Activated CD4-positive, alpha-beta memory T cell treated with anti-CD3 and anti-CD28 coated beads for 36 hours (primary cell): Measurements from ENCODE around the gene CARD18. TPM values are rescaled to one million over a fixed set of nuclear protein-coding genes. Genes with fewer than 3 reads are reported as not detected.

ENCODE experiments used
- CTCF ChIA-PET: fragments of 350-600 bp; sonication (Branson Sonifier 250); formaldehyde crosslinking; loops from one replicate; lab custom pipeline; 2021; ENCODE audit warnings: antibody characterized with exemption, inconsistent platforms; lab: Charles Lee
- POLR2A ChIA-PET: fragments of 350-600 bp; sonication (Branson Sonifier 250); formaldehyde crosslinking; loops from one replicate; lab custom pipeline; 2021; ENCODE audit warnings: antibody characterized with exemption; lab: Charles Lee
- DNase-seq: peaks from one replicate; pipeline ENCODE4 v3.0.0-alpha.2; 2020
- H3K27ac Mint-ChIP-seq: one replicate; pipeline ENCODE4 v1.8.0; 2021; ENCODE audit warnings: mixed read lengths
- H3K27me3 Mint-ChIP-seq: one replicate; pipeline ENCODE4 v1.8.0; 2021; ENCODE audit warnings: mixed read lengths
- H3K36me3 Mint-ChIP-seq: one replicate; pipeline ENCODE4 v1.8.0; 2021; ENCODE audit warnings: mixed read lengths
- H3K4me1 Mint-ChIP-seq: one replicate; pipeline ENCODE4 v1.8.0; 2021; ENCODE audit warnings: low read depth, mixed read lengths
- H3K4me3 Mint-ChIP-seq: one replicate; pipeline ENCODE4 v1.8.0; 2021; ENCODE audit warnings: mild to moderate bottlenecking, mixed read lengths
- H3K9me3 Mint-ChIP-seq: one replicate; pipeline ENCODE4 v1.8.0; 2021; ENCODE audit warnings: mixed read lengths
- intact Hi-C: fragments of 100-400 bp; cut with micrococcal nuclease; formaldehyde crosslinking; loops from one replicate; pipeline ENCODE4 v1.15.1; 2023
- total RNA-seq, 2 experiments: library from RNA; stranded (reverse); gene quantifications; one replicate each; pipeline ENCODE4 v1.2.3, GENCODE V29; 2021

CARD18 gene, protein sequence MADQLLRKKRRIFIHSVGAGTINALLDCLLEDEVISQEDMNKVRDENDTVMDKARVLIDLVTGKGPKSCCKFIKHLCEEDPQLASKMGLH
- total RNA-seq, result not detected

GRCh38 chr11:105139669-105140068 is at the start of gene CARD18:
CARD18 (minus strand) TSS chr11:105139769; CDS start chr11:105139726, 43 bp downstream.
- no peak within 1 kb of the TSS for H3K27ac Mint-ChIP-seq
- H3K36me3 Mint-ChIP-seq, result no peaks in the 10 kb centered on the region
- no peak for DNase-seq
- peaks cover 3% of the 10 kb centered on the region for H3K9me3 Mint-ChIP-seq
- H3K27me3 Mint-ChIP-seq, result no peaks in the 10 kb centered on the region
- intact Hi-C loops, result no loop called here
- H3K4me3 Mint-ChIP-seq, result no peak within 1 kb of the TSS
- H3K4me1 Mint-ChIP-seq, result no peaks in the 10 kb centered on the region
- ChIA-PET CTCF (no interaction called here), POLR2A (no interaction called here)

DNA sequence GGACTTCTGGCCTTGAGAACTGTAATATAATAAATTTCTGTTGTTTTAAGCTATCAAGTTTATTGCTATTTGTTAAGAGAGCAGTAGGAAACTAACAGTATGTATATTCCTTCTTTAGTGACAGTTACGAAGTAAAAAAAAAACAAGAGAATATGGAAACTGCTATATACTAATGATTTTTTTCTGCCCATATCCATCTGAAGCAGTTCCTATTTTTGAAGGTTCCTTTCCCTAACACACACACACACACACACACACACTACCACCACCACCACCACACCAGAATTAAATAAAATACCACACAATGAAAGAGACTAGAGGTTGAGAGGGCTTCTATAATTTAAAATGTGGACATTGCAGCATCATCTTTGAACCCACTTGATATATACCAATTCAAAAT is 44.4 kb upstream of the CARD18 start:
- Mint-ChIP-seq H3K36me3 (no peaks in the 10 kb centered on the region), H3K27ac (no peak overlapping the region), H3K9me3 (no peaks in the 10 kb centered on the region), H3K4me1 (no peaks in the 10 kb centered on the region), H3K27me3 (no peaks in the 10 kb centered on the region), H3K4me3 (no peak overlapping the region)
- no peak for DNase-seq
- ChIA-PET CTCF (no interaction called here), POLR2A (no interaction called here)
- intact Hi-C loops, result no loop called here

DNA sequence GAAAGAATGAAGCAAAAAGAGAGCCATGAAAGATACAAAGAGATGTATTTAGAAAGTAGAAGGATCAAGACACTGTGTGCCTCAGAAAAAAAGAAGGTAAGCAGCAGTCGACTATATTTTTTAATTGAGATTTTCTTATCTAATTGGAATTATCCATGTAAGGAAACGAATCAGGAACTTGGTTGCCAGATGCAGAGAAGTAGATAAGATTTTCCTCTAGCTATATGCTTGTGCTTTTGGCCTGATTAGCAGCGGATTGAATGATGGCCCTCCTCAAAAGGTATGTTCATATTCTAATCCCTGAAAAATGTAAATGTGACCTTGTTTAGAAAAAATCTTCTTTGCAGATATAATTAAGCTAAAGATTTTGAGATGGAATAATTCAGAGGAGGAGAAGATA is 43.9 kb upstream of the CARD18 start:
- H3K4me1 Mint-ChIP-seq, result no peaks in the 10 kb centered on the region
- DNase-seq, result no peak
- no peak overlapping the region for H3K27ac Mint-ChIP-seq
- peaks cover 3% of the 10 kb centered on the region for H3K27me3 Mint-ChIP-seq
- no peak overlapping the region for H3K4me3 Mint-ChIP-seq
- intact Hi-C loops, result no loop called here
- ChIA-PET POLR2A (no interaction called here), CTCF (no interaction called here)
- no peaks in the 10 kb centered on the region for H3K36me3 Mint-ChIP-seq
- no peaks in the 10 kb centered on the region for H3K9me3 Mint-ChIP-seq

- intact Hi-C loops, result no loop called here
- no peak for DNase-seq
- POLR2A ChIA-PET, result no interaction called here
- H3K4me3 Mint-ChIP-seq, result no peak overlapping the region
- H3K4me1 Mint-ChIP-seq, result no peaks in the 10 kb centered on the region
- no peaks in the 10 kb centered on the region for H3K36me3 Mint-ChIP-seq
- no peak overlapping the region for H3K27ac Mint-ChIP-seq
- peaks cover 4% of the 10 kb centered on the region for H3K27me3 Mint-ChIP-seq
- no peaks in the 10 kb centered on the region for H3K9me3 Mint-ChIP-seq
- CTCF ChIA-PET, result no interaction called here
Measured at GRCh38 chr11:105181521-105181920, 42.0 kb upstream of the CARD18 start.

- intact Hi-C loops, result no loop called here
- ChIA-PET CTCF (no interaction called here), POLR2A (no interaction called here)
- peaks cover 4% of the 10 kb centered on the region for H3K27me3 Mint-ChIP-seq
- no peaks in the 10 kb centered on the region for H3K4me1 Mint-ChIP-seq
- no peak overlapping the region for H3K27ac Mint-ChIP-seq
- H3K9me3 Mint-ChIP-seq, result no peaks in the 10 kb centered on the region
- no peak for DNase-seq
- no peak overlapping the region for H3K4me3 Mint-ChIP-seq
- no peaks in the 10 kb centered on the region for H3K36me3 Mint-ChIP-seq
Measured at GRCh38 chr11:105181100-105181499, 41.5 kb upstream of the CARD18 start.

DNA sequence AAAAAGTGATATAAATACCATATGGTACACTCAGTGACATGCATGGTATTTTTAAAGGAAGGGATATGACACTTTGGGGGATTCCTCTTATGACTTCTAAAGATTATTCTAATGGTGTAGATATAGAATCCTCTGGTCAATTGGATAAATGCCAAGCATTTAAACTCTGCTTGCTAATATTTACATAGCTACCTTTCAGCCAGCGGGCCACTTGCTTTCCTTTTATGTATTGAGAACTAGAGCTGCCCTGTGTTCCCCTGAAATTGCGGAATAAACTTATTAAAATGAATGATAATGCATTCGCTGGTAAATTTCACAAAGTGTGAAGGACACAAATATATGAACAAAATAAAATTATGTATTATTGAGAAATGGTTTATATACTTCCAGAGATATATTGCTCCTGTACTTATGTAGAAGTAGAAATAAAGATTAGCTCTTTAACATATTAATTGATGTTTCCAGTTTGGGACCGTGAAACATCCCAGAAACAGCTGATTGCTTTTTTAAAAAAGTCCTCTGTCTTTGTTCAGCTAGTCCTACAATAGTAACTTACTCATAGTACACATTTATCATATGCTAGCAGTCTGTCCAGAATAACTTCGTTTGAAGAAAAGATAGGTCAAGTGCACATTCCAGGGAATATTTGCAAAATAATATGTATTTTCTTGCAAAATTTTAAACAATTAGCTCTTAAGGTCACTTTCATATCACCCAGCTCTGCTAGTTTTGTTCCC is 40.1 kb upstream of the CARD18 start:
- no peaks in the 10 kb centered on the region for H3K36me3 Mint-ChIP-seq
- peaks cover 4% of the 10 kb centered on the region for H3K27me3 Mint-ChIP-seq
- no peaks in the 10 kb centered on the region for H3K9me3 Mint-ChIP-seq
- ChIA-PET POLR2A (no interaction called here), CTCF (no interaction called here)
- intact Hi-C loops, result no loop called here
- H3K4me1 Mint-ChIP-seq, result no peaks in the 10 kb centered on the region
- no peak overlapping the region for H3K4me3 Mint-ChIP-seq
- no peak for DNase-seq
- no peak overlapping the region for H3K27ac Mint-ChIP-seq

DNA sequence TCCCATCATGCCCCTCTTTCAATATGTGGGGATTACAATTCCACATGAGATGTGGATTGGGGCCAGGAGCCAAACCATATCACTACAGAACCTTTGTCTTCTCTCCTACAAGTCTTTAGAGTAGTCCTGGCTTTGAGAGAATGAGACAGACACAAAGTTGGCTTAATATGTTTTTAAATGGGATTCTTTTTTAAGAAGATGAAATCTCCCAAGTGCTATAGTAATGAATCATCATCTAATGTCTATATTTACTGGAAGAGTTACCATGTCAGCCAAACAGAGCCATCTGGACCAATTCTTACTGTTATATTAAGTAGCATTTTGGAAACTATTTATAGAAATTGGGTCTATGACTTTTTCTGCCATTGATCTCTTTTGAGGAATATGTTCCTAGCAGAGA is 38.1 kb upstream of the CARD18 start:
- Mint-ChIP-seq H3K27me3 (peaks cover 4% of the 10 kb centered on the region), H3K4me3 (no peak overlapping the region), H3K9me3 (no peaks in the 10 kb centered on the region), H3K4me1 (no peaks in the 10 kb centered on the region), H3K36me3 (no peaks in the 10 kb centered on the region), H3K27ac (no peak overlapping the region)
- CTCF ChIA-PET, result no interaction called here
- DNase-seq, result no peak
- intact Hi-C loops, result no loop called here
- POLR2A ChIA-PET, result no interaction called here

DNA sequence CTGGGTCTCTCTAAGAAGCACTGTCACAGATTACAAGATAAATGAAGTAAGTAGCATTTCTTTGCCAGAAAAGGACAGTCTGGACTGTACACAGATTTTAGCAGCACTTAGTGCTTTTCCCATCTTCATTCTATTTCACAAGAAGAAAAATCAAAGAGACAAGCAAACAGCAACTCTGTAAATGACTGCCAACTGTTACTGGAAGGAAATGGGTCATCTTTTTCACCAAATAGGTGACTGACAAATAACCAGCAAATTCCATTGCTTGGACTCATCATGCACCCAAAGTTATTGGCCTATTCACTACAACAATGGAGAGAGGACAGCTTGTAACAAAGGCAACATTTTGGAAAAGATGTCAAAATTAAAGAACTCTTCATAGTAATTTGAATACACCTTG is 28.9 kb upstream of the CARD18 start:
- DNase-seq, result no peak
- no peaks in the 10 kb centered on the region for H3K27me3 Mint-ChIP-seq
- H3K4me1 Mint-ChIP-seq, result no peaks in the 10 kb centered on the region
- H3K27ac Mint-ChIP-seq, result no peak overlapping the region
- intact Hi-C loops, result no loop called here
- POLR2A ChIA-PET, result no interaction called here
- no peaks in the 10 kb centered on the region for H3K36me3 Mint-ChIP-seq
- CTCF ChIA-PET, result interaction anchor here (0.6 kb wide), 1 partner anchor 1596 kb away, joined by 3 read pairs; no protein-coding TSS in a partner anchor
- H3K9me3 Mint-ChIP-seq, result peaks cover 24% of the 10 kb centered on the region
- no peak overlapping the region for H3K4me3 Mint-ChIP-seq

DNA sequence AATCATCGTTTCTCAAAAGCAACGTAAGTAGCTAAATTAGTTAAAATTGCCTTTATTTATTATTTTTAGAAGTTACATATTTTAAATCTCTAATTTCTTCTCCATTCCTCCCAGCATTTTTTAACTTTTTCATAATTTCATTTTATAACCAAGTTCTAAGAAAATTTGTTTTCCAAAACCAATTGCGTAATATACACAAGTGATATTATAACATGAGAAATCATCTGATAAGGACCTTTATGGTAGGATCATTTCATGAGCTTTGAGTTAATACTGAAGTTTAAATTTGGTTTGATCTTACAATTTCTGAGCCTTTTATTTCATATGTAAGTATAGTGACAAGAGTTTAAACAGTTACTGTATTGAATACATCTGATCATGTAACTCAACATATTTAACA is 27.7 kb upstream of the CARD18 start:
- Mint-ChIP-seq H3K27ac (no peak overlapping the region), H3K4me3 (no peak overlapping the region), H3K9me3 (peaks cover 21% of the 10 kb centered on the region), H3K27me3 (no peaks in the 10 kb centered on the region), H3K4me1 (no peaks in the 10 kb centered on the region), H3K36me3 (no peaks in the 10 kb centered on the region)
- ChIA-PET CTCF (no interaction called here), POLR2A (no interaction called here)
- intact Hi-C loops, result no loop called here
- DNase-seq, result no peak

GRCh38 chr11:105164208-105164607 is 24.6 kb upstream of the CARD18 start:
- Mint-ChIP-seq H3K4me3 (no peak overlapping the region), H3K27me3 (no peaks in the 10 kb centered on the region), H3K36me3 (no peaks in the 10 kb centered on the region), H3K9me3 (no peaks in the 10 kb centered on the region), H3K27ac (no peak overlapping the region), H3K4me1 (no peaks in the 10 kb centered on the region)
- intact Hi-C loops, result no loop called here
- POLR2A ChIA-PET, result no interaction called here
- no peak for DNase-seq
- CTCF ChIA-PET, result no interaction called here

DNA sequence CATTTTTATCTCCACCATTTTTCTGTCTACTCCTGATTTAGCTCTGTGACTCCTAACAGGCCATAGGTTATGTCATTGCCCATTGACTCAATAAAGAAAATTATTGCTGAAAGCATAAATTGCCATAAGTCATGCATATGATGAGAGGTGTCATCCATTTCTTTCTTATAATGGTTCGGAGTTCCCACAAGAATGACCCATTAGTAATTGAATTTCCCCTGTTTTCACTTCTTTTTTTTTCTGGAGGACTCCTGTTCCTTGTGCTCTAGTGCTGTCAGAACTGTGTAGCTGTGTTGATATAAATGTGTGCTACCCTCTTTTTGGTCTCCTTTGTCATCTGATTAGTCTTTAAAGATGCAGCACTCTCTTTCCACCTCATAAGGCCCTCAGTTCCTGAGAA is 22.9 kb upstream of the CARD18 start:
- H3K9me3 Mint-ChIP-seq, result no peaks in the 10 kb centered on the region
- POLR2A ChIA-PET, result no interaction called here
- H3K4me1 Mint-ChIP-seq, result no peaks in the 10 kb centered on the region
- H3K27ac Mint-ChIP-seq, result no peak overlapping the region
- intact Hi-C loops, result no loop called here
- CTCF ChIA-PET, result no interaction called here
- no peaks in the 10 kb centered on the region for H3K36me3 Mint-ChIP-seq
- H3K4me3 Mint-ChIP-seq, result no peak overlapping the region
- no peaks in the 10 kb centered on the region for H3K27me3 Mint-ChIP-seq
- no peak for DNase-seq

- H3K9me3 Mint-ChIP-seq, result no peaks in the 10 kb centered on the region
- no peaks in the 10 kb centered on the region for H3K36me3 Mint-ChIP-seq
- POLR2A ChIA-PET, result no interaction called here
- CTCF ChIA-PET, result interaction anchor here (0.9 kb wide), 1 partner anchor 29 kb away, joined by 3 read pairs; no protein-coding TSS in a partner anchor
- H3K4me3 Mint-ChIP-seq, result no peak overlapping the region
- no peaks in the 10 kb centered on the region for H3K27me3 Mint-ChIP-seq
- intact Hi-C loops, result no loop called here
- H3K4me1 Mint-ChIP-seq, result no peaks in the 10 kb centered on the region
- H3K27ac Mint-ChIP-seq, result no peak overlapping the region
- no peak for DNase-seq
Measured at GRCh38 chr11:105158436-105158835, 18.9 kb upstream of the CARD18 start.

GRCh38 chr11:105156720-105157119 is 17.2 kb upstream of the CARD18 start:
- POLR2A ChIA-PET, result no interaction called here
- no peak overlapping the region for H3K27ac Mint-ChIP-seq
- intact Hi-C loops, result no loop called here
- H3K9me3 Mint-ChIP-seq, result no peaks in the 10 kb centered on the region
- no peak overlapping the region for H3K4me3 Mint-ChIP-seq
- DNase-seq, result no peak
- CTCF ChIA-PET, result no interaction called here
- no peaks in the 10 kb centered on the region for H3K27me3 Mint-ChIP-seq
- no peaks in the 10 kb centered on the region for H3K4me1 Mint-ChIP-seq
- H3K36me3 Mint-ChIP-seq, result no peaks in the 10 kb centered on the region
